ENCODE measurements around the gene MEAK7.

The MEAK7 gene

DNA sequence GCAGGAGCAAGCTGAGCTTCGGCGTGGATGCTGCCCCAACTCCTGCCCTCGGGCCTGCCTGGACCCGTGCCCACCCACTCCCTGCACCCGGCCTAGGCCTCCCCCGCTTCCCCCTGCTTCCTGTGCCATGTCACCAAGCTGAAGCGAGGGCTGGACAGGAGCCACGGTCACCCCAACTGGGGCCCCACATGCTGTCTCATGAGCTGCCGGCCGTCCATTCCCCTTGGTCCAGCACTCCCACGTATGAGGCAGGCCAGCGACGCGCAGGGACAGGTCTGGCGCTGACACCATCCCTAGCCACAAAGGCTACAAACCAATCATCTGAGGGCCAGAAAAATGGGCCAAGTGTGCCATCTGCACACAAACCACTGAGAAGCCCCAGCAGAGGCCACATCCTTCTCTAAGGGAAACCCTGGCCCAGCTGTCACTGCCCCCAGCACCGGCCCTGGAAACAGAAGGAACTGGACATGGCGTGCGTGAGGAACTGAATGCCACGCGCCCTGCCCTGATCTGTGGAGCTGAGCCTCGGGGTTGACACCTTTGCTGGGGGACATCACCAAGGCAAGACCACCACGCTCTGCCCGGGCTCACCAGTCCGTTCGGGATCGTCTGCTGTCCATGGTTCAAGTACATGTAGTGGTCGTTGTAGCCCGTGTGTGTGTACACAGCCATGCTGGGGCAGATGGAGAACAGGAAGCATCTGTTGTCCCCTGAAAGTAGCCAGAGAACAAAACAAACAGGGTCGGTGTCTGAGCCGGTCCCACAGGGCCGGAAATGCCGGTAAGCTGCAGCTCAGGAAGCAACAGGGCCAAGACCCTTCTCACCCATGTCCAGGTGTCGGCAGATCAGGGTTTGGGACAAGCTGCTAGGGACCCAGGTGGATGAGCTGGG, 22.2 kb downstream of the MEAK7 start:
- peak; percentile 16 for DNase-seq (ENCODE audit: low read depth)
- in situ Hi-C loops (cut with HindIII; ENCODE audit: low sequenced_read_pairs): no loop called here
- no peak overlapping the region for H3K4me3 ChIP-seq (ENCODE audit: low read depth, low read length)
- TF ChIP-seq, protein P1, sequence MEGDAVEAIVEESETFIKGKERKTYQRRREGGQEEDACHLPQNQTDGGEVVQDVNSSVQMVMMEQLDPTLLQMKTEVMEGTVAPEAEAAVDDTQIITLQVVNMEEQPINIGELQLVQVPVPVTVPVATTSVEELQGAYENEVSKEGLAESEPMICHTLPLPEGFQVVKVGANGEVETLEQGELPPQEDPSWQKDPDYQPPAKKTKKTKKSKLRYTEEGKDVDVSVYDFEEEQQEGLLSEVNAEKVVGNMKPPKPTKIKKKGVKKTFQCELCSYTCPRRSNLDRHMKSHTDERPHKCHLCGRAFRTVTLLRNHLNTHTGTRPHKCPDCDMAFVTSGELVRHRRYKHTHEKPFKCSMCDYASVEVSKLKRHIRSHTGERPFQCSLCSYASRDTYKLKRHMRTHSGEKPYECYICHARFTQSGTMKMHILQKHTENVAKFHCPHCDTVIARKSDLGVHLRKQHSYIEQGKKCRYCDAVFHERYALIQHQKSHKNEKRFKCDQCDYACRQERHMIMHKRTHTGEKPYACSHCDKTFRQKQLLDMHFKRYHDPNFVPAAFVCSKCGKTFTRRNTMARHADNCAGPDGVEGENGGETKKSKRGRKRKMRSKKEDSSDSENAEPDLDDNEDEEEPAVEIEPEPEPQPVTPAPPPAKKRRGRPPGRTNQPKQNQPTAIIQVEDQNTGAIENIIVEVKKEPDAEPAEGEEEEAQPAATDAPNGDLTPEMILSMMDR (IDR thresholded peaks at IDR 0.05; ENCODE audit: low read depth, low read length, missing control alignments): no peak

DNA sequence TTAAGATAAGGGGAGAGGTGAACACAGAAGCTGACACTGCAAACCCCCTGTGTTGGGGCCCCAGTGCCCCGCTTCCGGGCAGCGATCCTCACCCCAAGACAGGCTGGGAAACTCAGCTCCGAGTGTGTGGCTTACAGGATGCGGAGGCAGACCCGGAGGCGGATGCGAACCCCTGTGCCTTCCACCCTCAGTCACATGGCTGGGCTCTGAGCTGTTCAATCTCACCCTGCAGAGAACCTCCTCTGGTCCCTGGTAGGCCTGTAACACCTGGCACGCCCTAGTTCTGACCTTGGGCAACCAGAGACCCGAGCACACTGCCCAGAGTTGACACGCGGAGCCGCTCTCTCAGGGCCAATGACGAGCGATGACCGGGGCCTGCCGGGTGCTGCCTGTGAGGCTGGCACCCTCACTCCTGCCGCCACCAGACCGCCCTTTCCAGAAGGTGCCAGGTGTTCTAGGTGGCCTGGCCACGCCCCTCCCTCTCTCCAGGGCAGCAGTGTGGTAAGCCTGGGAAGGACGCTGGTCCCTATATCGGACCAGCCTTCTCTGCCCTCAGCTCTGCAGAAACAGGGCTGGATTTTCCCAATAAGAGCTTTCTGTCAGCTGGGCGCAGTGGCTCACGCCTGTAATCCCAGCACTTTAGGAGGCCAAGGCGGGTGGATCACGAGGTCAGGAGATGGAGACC, 23.3 kb downstream of the MEAK7 start:
- in situ Hi-C loops (cut with HindIII; ENCODE audit: low sequenced_read_pairs): no loop called here
- no peak for DNase-seq (ENCODE audit: low read depth)
- TF ChIP-seq, protein P1 (IDR thresholded peaks at IDR 0.05; ENCODE audit: low read depth, low read length, missing control alignments): no peak
- H3K4me3 ChIP-seq (ENCODE audit: low read depth, low read length): no peak overlapping the region

DNA sequence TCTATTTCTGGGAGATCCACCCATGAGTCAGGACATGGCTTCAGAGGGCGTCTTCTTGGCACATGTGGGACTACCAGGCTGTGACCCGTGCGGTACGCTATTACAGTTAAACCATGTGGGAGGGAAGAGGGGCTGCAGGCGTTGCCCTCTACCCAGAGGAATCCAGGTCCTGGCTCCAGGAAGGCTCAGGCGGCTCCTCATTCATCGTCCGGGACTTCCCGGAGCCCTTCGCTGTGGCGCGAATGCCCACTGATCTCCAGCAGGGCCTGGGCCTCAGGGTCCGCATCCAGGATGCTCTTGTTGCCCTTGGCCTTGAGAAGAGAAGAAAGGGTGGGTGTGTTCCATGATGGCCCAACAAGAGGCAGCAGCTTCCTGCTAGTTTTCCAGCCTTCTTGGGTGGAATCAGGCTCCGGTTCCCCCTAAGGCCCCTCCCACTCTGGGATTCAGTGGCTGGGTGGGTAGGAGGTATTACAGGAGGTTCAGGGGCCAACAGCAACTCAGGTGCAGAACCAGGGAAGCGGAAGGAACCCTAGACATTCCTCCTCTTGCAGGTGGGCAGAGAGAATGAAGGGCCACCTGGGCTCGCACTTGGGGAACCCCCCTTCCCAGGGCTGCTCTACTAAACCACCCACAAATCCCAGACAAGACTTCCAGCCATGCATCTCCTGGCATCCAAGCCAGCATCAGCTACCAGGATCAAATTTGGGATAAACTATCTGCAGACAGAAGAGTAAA, 24.6 kb downstream of the MEAK7 start:
- TF ChIP-seq, protein P1 (IDR thresholded peaks at IDR 0.05; ENCODE audit: low read depth, low read length, missing control alignments): no peak
- H3K4me3 ChIP-seq (ENCODE audit: low read depth, low read length): no peak overlapping the region
- no peak for DNase-seq (ENCODE audit: low read depth)
- in situ Hi-C loops (cut with HindIII; ENCODE audit: low sequenced_read_pairs): no loop called here

DNA sequence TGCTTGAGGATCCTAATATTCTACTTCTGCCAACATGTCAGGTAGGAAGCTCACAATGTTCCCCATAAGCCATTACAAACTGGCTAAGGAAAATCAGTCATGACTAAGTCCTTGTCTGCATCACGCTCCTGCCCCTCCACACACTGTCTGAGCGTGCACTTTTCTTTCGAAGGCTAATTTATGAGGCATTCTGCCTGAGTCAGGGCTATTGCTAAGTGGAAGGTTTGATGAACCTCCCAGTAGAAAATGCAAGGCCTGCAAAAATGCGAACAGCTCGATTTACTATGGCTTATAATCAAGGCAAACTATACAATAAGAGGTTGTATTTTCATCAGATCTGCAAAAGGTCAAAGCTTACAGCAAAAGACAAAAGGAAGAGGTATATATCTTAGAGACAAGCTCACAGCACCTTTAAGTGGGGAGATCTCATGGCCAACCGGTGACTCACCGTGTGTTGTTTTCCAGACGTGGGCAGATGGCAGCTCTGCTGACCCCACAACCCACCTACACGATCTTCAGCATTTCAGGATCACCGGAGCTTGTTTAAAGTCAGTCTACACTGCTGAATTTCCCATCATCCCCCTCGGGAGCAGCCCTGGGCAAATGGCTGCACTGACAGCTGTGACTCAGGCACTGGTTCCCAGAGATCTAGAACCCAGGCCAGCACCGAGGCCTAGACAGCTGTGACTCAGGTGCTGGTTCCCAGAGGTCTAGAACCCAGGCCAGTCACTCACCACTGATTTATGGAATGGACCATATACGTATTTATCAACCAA, 26.1 kb downstream of the MEAK7 start:
- DNase-seq (ENCODE audit: low read depth): peak; percentile 22
- in situ Hi-C loops (cut with HindIII; ENCODE audit: low sequenced_read_pairs): no loop called here
- no peak overlapping the region for H3K4me3 ChIP-seq (ENCODE audit: low read depth, low read length)

DNA sequence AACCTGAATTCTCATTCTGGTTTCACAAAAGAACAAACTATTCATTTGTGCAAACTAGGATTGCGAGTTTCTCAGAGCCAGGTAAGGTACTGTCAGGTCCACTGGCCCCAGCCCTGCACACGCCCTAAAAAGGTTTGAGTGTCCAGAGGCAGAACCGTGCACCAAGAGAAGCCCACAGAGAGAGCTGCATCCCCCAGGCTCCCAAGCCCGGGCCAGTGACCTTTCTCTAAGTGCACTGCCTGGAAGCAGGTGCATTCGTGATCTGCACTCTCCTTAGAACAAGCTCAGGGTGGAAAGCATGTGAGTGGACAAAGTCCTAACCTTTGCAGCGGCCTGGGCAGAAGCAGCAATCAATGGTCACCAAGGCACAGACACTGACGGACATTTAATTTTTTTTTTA, 26.8 kb downstream of the MEAK7 start:
- TF ChIP-seq, protein P1 (IDR thresholded peaks at IDR 0.05; ENCODE audit: low read depth, low read length, missing control alignments): no peak
- in situ Hi-C loops (cut with HindIII; ENCODE audit: low sequenced_read_pairs): no loop called here
- DNase-seq (ENCODE audit: low read depth): no peak

More for the DNA sequence above, 26.1 kb downstream of the MEAK7 start:
- TF ChIP-seq, protein P1 (IDR thresholded peaks at IDR 0.05; ENCODE audit: low read depth, low read length, missing control alignments): no peak

DNA sequence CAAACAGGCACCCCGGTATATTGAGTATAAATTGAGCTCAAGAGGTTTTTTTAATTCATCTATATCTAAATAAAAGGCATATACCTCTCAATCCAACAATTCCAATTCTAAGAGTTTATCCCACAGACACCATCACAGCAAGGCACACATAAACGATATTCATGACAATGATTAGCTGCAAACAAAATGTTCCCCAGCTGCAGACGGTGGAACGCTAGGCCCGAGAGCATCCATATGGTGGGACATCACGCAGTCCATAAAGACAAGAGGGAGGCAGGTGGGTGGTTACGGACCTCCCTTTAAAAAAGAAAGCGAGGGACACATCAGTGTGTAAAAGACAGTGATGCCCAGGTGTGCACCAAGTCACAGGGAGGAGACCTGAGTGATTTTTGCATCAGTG, 28.1 kb downstream of the MEAK7 start:
- DNase-seq (ENCODE audit: low read depth): no peak
- in situ Hi-C loops (cut with HindIII; ENCODE audit: low sequenced_read_pairs): no loop called here
- TF ChIP-seq, protein P1 (IDR thresholded peaks at IDR 0.05; ENCODE audit: low read depth, low read length, missing control alignments): no peak
- no peak overlapping the region for H3K4me3 ChIP-seq (ENCODE audit: low read depth, low read length)

More for the DNA sequence above, 26.8 kb downstream of the MEAK7 start:
- no peak overlapping the region for H3K4me3 ChIP-seq (ENCODE audit: low read depth, low read length)
